SK-N-SH (cell line): ENCODE measurements around the gene SLC6A8.

Experiments used
- EZH2phosphoT487 ChIP-seq: fragments of 200-600 bp; sonication (generic); IDR thresholded peaks from 2 replicates; pipeline ENCODE4 v1.6.1; 2017; ENCODE audit warnings: low read depth, mixed run types, mild to moderate bottlenecking, antibody characterized with exemption, moderate library complexity, borderline replicate concordance
- NFIC ChIP-seq: IDR thresholded peaks from 2 replicates; pipeline ENCODE4 v1.4.0; 2012; ENCODE audit warnings: borderline replicate concordance
- TF ChIP-seq, protein P1 (sequence below): fragments of 200-600 bp; sonication (generic); IDR thresholded peaks from 2 replicates; pipeline ENCODE4 v1.6.1; 2017; ENCODE audit warnings: antibody characterized with exemption, mild to moderate bottlenecking, moderate library complexity

DNA sequence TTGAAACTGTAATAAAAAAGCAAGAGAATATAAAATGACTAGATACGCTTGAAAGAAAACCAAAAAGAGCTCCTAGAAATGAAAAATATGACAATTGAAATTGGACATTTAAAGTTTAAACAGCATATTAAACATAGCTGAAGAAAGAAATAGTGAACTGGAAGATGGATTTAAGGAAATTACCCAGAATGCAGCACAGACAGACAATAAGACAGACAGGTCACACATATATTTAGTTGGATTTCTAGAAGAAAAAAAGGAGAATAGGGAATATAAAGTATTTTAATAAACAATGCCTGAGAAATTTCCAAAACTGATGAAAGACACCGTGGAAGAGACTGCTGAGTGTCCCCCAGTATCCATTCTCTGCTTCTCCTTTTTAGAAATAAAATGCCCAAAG, 34.2 kb upstream of the SLC6A8 start:
- TF ChIP-seq EZH2phosphoT487 (no peak), NFIC (no peak)
- TF ChIP-seq, protein P1, sequence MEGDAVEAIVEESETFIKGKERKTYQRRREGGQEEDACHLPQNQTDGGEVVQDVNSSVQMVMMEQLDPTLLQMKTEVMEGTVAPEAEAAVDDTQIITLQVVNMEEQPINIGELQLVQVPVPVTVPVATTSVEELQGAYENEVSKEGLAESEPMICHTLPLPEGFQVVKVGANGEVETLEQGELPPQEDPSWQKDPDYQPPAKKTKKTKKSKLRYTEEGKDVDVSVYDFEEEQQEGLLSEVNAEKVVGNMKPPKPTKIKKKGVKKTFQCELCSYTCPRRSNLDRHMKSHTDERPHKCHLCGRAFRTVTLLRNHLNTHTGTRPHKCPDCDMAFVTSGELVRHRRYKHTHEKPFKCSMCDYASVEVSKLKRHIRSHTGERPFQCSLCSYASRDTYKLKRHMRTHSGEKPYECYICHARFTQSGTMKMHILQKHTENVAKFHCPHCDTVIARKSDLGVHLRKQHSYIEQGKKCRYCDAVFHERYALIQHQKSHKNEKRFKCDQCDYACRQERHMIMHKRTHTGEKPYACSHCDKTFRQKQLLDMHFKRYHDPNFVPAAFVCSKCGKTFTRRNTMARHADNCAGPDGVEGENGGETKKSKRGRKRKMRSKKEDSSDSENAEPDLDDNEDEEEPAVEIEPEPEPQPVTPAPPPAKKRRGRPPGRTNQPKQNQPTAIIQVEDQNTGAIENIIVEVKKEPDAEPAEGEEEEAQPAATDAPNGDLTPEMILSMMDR: no peak
